Thyroid gland (tissue), 4 donors: ENCODE data around the gene ADM2.
"Not testable (repeated sequence)": the region's sequence is repeated elsewhere in the genome, so short reads cannot be mapped to it uniquely, and the experiment has no call there.

Source experiments
- CTCF ChIP-seq, 6 experiments: fragments of 200-600 bp in 3 of 6; fragments of 450-650 bp in 3 of 6; sonication (generic) in 3 of 6; IDR thresholded peaks; one replicate each; pipeline ENCODE4 v1.5.1; 2016 to 2019; ENCODE audit warnings: antibody characterized with exemption in 6 of 6, mild to moderate bottlenecking in 2 of 6, inconsistent platforms in 1 of 6, moderate library complexity in 1 of 6
- POLR2A ChIP-seq, 2 donors: fragments of 450-650 bp; IDR thresholded peaks; one replicate each; pipeline ENCODE4 v1.6.1; 2017; ENCODE audit warnings: antibody characterized with exemption in 2 of 2, mild to moderate bottlenecking in 2 of 2, moderate library complexity in 1 of 2

DNA sequence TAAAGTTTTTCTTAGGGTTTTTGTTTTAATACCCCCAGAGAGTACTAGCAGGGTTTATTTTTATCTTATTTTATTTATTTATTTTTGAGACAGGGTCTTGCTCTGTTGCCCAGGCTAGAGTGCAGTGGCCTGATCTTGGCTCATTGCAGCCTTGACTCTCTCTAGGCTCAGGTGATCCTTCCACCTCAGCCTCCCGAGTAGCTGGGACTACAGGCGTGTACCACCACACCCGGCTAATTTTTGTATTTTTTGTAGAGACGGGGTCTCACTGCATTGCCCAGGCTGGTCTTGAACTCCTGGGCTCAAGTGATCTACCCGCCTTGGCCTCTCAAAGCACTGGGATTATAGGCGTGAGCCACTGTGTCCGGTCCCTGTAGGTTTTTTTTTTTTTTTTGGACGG, 38.8 kb downstream of the ADM2 start:
- not testable (repeated sequence) for TF ChIP-seq CTCF, POLR2A (IDR thresholded peaks at IDR 0.05)
